ENCODE measurements around the gene RFX2.
"Not testable (repeated sequence)": the region's sequence is repeated elsewhere in the genome, so short reads cannot be mapped to it uniquely, and the experiment has no call there.

Gene RFX2

DNA sequence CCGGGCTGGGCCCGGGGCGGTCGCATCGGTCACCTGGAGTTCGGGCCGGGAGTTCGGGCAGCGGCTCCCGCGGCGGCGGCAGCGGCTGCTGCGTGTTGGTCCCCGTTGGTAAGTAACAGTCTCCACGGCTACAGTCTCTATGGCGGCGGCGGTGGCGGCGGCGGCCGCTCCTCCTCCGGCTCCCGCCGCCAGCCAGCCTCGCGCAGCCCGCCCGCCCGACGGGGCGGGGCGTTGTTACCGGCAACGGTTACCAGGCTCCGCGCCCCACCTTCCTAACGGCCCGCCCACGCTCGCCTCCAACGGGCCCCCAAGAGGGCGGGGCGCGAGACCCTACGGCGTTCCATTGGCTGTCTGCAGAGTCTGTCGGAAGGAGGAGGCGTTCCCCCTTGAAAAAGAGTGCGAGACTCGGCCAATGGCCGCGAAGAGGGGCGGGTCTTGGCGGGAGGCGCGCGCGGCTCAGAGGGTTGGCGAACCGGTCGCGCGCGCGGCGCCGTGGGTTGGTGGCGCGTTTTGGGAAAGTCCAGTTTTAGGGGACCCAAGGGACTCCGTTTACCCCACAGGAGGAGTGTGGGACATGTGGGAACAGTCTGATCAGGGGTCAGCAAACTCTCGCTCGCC, at the start of gene RFX2:
RFX2 (minus strand) TSS at position 141 of the 618 bp plus-strand sequence. CDS start 63,004 bp downstream, outside the sequence.
- DNase-seq (ENCODE audit: low read depth) = peak; percentile 98

DNA sequence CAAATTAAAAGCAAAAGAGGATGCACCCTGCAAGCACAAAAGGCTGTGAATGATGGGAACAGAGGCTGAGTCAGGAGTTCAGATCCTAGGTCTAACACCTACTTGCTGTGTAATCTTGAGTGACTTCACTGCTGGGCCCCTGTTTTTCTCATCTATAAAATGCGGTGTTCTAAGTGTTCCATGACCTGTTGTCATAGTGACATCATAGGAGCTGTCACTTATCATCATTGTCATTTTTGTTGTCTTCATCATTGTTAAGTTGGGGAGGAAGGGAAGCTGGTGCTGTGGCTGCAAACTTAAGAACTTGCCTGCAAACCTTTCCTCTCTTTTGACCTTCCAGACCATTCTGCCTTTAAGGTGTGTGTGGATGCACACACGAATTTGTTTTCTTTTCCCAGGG, 45.7 kb upstream of the RFX2 start:
- no peak for DNase-seq (ENCODE audit: low read depth)

DNA sequence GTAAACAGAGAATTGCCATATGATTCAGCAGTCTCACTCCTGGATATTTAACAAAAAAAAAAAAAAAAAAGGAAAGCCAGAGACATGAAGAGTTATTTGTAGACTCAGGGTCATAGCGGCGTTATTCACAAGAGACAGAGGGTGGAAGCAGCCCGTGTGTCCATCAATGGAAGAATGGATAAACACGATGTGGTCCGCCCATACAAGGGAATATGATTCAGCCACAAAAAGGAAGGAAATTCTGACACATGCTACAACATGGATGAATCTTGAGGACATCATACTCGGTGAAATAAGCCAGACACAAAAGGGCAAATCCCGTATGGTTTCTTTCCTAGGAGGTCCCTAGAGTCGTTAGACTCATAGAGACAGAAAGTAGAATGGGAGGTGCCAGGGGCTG, 40.0 kb upstream of the RFX2 start:
- DNase-seq (ENCODE audit: low read depth) = no peak

DNA sequence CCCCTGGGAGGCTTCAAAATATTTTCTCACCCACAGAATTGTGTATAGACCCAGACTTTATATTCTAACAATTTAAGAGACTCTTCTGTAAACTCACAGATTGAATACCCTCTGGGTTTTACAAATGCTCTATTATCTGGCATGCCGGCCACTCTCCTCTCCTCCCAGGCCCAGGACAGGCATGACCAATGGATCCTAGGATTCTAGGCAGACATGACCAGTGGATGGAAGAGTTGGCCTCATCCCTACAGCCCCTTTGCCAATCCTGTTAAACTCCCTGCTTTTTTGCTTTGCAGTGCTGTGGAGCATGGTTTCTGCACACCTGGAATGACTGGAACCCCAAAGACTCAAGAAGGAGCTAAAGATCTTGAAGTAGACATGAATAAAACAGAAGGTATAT, 30.9 kb upstream of the RFX2 start:
- no peak for DNase-seq (ENCODE audit: low read depth)

DNA sequence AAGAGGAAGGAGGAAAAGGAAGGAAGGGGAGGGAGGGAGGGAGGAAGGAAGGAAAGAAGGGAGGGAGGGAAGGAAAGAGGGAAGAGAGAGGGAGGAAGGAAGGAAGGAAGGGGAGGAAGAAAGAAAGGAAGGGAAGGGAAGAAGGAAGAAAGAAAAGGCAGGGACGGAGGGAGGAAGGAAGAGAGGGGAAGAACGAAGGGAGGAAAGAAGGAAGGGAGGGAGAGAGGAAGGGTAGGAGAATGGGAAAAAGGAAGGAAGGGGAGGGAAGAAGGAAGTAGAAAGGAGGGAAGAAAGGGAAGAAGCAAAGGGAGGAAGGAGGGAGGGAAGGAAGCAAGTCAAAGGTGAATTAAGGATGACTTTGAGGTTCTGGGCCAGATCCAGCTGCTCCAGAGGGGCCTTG, 28.2 kb upstream of the RFX2 start:
- no peak for DNase-seq (ENCODE audit: low read depth)

DNA sequence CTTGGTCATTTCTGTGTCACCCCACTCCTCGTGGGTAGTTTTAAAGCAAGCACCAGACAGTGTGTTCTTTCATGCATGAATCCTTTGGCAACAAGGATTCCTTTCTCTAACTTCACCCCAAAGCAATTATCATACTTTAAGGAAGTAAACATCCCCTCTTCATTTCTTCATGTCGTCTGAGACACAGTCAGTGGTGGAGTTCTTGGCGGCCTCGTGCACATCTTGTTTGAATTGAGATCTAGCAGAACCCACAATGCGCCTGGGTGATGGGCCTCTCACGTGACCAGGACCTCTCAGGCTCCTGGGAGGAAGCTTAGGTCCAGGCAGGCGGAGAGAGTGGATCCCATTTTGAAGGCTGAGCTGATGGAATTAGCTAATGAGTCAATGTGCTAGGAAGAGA, 27.8 kb upstream of the RFX2 start:
- DNase-seq (ENCODE audit: low read depth) = no peak

DNA sequence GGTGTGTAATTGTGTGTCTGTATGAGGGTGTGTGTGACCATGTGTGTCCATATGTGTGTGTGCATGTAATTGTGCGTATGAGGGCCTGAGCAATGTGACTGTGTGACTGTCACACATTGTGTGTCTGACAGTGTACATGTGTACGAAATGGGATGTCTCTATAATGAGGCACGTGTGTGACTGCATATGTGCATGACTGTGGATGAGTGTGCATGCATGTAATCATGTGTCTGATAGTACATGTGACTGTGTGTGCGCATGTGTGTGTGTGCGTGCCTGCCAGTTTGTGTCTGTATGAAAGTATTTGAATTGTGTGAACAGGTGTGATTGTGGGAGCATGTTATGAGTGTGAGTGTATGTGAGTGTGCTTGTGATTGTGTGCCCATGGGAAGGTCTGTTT, 22.9 kb upstream of the RFX2 start:
- DNase-seq (ENCODE audit: low read depth) = no peak

DNA sequence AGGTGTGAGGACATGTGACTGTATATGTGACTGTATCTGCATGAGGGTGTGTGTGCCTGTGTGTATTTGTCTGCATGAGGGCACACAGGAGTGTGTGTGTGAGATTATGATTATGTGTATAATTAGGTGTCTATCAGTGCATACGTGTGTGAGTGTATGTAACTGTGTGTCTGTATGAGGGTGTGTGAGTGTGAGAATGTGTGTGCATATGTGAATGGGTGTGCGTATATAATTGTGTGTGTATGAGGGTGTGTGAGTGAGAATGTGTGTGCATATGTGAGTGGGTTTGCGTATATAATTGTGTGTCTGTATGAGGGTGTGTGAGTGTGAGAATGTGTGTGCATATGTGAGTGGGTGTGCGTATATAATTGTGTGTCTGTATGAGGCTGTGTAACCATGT, 22.2 kb upstream of the RFX2 start:
- no peak for DNase-seq (ENCODE audit: low read depth)

DNA sequence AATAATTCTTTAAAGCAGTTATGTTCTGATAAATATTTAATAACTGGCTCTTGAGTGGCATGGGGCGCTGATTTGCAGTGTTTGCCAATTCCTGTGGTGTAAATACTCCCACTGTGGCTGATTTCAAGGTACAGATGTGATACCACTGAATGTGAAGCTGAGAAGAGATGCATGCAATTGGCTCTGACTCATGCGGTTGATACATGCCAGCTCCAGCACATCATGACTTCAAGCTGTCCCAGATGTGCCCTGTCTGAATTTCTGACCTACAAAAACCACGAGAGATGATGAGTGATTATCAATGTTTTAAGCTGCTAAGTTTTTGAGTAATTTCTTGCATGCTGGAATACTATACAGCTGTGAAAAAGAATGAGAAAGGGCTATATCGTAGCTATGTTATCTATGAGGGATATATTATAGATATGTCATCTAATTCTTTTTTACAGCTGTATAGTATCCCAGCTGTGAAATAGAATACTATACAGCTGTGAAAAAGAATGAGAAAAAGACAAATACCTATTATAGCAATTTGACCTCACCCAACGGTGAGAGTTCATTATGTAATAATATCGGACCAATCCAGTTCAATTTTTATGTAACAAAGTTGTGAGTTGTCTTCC, 17.5 kb upstream of the RFX2 start:
- no peak for DNase-seq (ENCODE audit: low read depth)

DNA sequence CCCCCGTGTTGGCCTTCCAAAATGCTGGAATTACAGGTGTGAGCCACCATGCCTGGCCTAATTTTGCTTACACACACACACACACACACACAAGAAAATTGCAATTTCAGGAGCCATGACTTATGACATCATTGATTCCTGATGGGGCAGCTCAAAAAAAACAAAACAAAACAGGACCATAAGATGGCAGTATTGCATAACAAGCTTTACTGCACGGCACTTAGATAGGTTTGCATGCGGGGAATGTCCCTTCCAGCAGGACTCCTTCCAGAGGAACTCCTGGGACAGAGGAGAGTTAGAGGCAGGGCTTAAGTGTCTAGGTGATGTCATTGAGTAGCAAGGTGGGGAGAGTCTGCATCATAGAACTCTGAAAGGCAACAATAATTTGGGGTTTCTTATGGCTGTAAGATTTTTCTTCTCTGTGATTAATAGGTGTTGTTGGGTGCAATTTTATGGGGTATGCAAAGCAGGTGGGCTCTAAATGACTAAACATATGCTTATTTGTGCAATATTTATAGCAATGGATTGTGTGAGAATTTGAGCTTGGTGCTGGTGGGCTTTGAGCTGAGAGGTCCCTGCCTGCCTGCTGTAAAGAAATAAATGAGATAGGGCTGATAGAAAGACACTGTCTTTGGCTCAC, 16.2 kb upstream of the RFX2 start:
- peak; percentile 48 for DNase-seq (ENCODE audit: low read depth)

DNA sequence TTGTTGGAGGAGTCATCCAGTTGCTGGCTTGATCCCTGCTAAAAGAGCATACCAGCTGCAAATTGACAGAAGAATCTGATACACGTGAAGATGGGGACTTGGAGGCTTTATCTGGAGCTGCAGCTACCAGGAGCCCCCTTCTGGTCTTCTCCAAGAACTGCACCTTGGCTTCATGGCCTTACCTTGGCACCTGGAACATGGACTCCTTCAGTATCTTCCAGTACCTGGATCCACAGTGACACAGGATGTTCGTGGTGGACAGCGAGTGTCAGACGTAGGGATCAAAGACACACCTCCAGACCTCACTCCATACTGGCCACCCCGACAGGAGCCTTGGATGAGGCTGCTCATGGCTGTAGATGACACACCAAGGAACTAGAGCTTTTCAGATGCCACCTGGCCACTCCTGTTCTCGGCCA, 15.3 kb upstream of the RFX2 start:
- DNase-seq (ENCODE audit: low read depth) = peak; percentile 75

DNA sequence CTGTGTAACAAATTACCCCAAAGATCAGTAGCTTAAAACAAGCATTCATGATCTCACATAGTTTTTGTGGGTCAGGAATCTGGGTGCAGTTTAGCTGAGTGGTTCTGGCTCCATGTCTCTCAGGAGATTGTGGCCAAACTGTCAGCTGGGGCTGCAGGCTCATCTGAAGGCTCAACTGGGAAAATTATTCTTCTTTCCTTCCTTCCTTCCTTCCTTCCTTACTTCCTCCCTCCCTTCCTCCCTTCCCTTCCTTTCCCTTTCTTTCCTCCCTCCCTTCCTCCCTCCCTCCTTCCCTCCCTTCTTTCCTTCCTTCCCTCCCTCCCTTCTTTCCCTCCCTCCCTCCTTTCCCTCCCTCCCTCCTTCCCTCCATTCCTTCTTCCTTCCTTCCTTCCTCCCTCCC, 8.7 kb upstream of the RFX2 start:
- no peak for DNase-seq (ENCODE audit: low read depth)

DNA sequence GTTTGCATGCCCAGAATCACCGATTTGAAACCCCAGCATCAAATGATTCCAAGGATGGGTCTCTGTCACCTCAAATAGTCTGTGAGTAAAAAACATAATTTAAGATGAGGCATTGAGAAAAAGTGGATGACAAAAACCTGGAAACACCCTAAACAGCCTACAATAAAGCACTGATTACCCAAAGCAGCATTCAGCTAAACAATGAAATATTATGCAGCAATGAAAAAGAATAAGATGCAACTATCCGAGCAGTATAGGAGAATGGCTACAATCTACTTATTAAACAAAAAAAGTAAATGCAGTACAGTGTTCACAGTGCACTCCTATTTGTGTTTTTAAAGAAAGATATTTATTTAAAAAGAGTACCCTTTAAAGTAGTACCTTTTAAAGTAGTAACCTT, 7.7 kb upstream of the RFX2 start:
- DNase-seq (ENCODE audit: low read depth) = no peak

DNA sequence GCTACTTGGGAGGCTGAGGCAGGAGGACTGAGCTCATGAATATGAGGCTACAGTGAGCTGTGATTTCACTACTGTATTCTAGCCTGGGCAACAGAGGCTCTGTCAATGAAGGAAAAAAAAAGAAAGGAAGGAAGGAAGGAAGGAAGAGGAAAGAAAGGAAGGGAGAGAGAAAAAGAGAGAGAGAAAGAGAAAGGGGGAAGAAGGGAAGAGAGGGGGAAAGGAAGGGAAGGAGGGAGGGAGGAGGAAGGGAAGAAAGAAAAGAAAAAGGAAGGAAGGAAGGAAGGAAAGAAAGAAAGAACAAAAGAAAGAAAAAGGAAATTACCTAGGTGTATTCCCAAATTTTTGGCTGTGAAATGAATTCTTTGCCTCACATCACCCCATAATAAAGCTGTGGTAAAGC, 7.2 kb upstream of the RFX2 start:
- DNase-seq (ENCODE audit: low read depth) = no peak

DNA sequence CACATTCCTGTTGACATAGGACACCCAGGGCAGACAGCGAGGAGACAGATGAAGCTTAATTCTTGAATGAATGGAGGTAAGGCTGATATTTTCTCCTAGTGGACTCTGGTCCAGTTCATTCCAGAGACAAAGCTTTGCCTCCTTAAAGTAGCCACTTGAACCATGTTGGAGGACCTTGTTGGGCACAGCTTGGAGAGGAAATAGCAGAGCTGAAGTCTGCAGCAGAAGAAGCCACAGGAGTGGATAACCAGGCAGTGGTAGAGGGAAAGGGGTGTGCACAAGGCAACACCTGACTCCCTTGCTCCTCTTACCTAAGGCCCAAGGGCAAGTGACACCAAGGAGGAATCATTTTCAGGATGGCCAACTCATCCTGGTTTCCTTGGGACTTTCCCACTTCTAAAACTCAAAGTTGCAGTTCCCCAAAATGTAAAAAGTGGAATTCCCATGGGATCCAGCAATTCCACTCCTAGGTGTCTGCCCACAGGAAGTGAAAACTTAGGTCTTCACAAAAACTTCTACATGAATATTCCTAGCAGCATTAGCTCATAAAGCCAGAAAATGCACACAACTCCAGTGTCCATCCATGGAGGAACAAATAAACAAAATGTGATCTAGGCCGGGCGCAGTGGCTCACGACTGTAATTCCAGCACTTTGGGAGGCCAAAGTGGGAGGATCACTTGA, 6.6 kb upstream of the RFX2 start:
- DNase-seq (ENCODE audit: low read depth) = no peak

DNA sequence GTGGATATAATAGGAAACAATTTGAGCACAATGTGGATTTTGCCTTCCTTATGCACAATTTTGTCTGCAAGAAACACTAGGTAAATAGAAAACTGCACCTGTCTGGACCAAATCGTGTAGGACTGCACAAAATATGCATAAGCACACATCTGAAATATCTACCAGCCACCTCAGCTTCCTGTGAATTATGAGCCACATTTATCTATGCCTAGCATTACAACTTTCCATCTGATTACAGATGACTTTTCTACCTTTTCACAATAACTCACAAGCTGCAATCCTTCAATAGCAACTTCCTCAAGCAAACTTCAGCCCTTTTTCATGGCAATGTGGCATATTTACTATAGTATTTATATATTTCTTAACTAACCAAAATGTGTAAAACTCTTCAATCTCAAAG, 5.7 kb upstream of the RFX2 start:
- DNase-seq (ENCODE audit: low read depth) = no peak

DNA sequence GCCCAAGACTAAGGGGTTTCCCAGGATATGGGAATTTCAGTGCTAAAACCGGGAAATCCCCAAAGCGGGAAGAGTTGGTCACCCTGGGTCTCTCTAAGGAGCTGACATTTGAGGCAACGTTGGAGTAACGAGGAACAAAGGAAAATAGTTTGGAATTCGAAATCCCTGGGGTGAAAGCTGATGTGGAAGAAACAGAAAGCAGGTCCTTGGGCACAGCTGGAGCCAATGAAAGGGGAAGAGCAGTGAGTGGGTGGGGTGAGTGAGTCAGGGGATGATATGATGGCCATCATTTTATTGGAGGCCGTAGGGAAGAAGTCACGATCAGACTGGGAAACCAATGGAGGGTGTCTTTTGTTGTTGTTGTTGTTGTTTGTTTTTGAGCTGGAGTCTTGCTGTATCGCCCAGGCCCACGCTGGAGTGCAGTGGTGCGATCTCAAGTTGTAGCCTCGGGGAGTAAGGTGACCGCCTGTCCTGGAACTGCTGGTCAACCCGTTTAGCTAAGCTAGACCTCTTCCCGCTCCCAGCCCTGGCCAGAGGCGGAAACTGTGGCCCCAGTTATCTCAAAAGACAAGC, 3.4 kb upstream of the RFX2 start:
- DNase-seq (ENCODE audit: low read depth) = no peak

DNA sequence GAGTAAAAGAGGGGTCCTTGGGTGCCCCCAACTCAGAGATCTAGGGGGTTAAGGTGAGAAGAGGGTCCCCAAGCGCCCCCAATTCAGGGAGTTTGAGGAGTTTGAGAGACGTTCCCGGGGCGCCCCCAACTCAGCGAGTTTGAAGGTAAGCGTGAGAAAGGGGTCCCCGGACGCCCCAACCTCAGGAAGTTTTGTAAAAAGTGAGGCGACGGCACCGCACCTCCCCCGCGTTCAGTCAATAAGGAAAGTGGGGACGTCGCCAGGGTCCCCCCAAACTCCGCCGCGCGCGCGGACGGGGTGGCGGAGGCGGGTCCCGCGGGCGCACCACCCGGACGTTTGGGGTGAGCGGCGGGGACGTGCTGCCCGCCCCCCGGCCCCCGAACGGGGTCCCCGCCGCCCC, 353 bp downstream of the RFX2 start:
- no peak for DNase-seq (ENCODE audit: low read depth)

DNA sequence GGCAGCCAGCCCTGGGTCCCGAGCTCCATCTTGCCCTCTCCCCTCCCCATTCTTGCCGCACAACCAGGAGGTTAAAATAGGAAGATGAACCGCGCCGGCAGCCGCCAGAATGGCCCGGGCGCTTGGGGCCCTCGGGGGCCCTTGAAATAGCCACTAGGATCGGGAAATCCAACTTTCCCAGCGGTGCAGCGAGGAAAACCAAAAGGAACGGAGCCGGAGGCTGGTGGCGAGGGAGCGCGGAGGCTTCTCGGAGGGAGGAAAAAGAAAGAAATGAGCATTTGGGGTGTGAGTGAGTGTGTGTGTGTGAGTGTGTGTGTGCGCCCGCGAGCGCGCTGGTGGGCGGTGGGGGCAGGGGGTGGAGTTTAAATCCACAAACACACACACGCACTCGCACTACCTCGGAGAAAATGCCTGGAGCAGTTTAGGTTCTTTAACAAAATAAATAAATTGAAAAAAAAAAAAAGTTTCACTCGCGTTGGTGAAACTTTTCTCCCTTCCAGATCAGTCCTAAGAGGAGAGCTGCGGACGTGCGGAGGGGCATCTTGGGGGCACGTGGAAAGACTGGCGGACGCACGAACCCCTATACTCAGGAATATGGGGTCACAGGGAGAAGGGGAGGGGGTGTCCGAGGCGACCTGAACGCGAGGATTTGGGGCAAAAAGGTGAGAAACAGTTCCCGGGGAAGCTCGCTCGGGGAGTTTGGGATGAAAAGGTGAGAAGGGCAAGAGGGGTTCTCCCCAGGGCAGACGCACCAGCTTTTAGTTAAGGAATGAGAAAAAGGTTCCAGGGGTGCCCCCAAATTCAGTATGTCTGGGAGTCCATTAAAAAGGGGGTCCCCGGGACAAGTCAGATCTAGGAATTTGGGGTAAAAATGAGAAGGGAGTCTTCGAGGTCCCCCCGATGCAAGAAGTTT, 1.3 kb downstream of the RFX2 start:
- no peak for DNase-seq (ENCODE audit: low read depth)

DNA sequence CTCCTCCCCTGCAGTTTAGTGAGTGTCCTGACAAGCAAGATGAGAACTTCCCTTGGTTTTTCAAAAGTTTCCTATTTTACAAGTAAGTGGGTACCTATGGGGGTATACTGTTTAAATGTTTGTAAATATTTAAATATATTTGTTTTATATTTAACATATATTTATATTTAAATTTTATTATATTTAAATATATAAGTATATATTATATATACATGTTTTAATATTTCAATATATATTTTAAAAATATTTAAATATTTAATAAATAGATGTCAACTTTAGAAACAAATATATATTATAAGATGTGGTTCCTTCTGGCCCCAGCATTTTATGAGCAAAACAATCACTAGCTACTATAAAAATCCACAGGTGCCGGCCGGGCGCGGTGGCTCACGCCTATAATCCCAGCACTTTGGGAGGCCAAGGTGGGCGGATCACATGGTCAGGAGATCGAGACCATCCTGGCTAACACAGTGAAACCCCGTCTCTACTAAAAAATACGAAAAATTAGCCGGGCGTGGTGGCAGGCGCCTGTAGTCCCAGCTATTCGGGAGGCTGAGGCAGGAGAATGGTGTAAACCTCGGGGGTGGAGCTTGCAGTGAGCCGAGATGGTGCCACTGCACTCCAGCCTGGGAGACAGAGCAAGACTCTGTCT, 3.5 kb downstream of the RFX2 start:
- DNase-seq (ENCODE audit: low read depth) = not testable (repeated sequence)

DNA sequence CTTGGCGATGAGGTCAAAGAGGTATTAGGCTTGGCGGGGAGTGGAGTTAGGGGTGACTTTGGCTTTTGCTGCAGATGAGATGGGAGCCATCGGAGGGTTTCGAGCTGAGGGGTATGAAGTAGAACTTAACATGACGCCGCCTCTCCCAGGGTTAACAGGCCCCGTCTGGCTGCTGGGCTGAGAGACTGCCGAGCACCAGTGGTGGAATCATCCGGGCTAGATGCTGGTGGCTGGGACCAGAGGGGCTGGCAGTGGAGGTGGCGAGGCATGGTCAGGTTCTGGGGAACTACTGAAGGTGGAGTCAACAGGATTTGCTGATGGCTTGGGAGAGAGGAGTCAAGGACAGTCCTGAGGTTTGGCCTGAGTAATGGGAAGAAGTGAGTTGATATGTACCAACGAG, 4.9 kb downstream of the RFX2 start:
- DNase-seq (ENCODE audit: low read depth) = no peak

All from fibroblast of the conjunctiva (primary cell).